Measurements from ENCODE around the gene KCNJ12.
A peak's percentile ranks its signal among the peaks of the same experiment; 100 is the strongest.

KCNJ12 gene

GRCh38 chr17:21457051-21458026 lies 81.2 kb downstream of the KCNJ12 start:
- peak; percentile 95 to 98 (median 97) for TF ChIP-seq CTCF (IDR thresholded peaks at IDR 0.05; ENCODE audit: unreplicated experiment in 3 of 3)
- H3K4me1 Mint-ChIP-seq, result peaks cover 8% of the 10 kb centered on the region
- peak overlapping the region in 1 of 3 experiments; percentile 25 for H3K27ac Mint-ChIP-seq
- H3K36me3 Mint-ChIP-seq (ENCODE audit: low read depth), result no peaks in the 10 kb centered on the region
- peaks cover 48% of the 10 kb centered on the region for H3K27me3 Mint-ChIP-seq (ENCODE audit: low read depth)
- no peak overlapping the region for H3K4me3 Mint-ChIP-seq
- H3K9me3 Mint-ChIP-seq, result no peaks in the 10 kb centered on the region

- Mint-ChIP-seq H3K4me1 (peaks cover 4% of the 10 kb centered on the region), H3K27me3 (ENCODE audit: low read depth) (peaks cover 46% of the 10 kb centered on the region), H3K27ac (no peak overlapping the region), H3K36me3 (ENCODE audit: low read depth) (no peaks in the 10 kb centered on the region), H3K4me3 (peak overlapping the region in 1 of 3 experiments; percentile 34), H3K9me3 (no peaks in the 10 kb centered on the region)
- TF ChIP-seq CTCF (IDR thresholded peaks at IDR 0.05; ENCODE audit: unreplicated experiment in 3 of 3), result no peak
These were observed 81.9 kb downstream of the KCNJ12 start for GRCh38 chr17:21458054-21458453.

GRCh38 chr17:21459536-21459935 lies 83.4 kb downstream of the KCNJ12 start:
- Mint-ChIP-seq H3K4me3 (no peak overlapping the region), H3K27ac (no peak overlapping the region), H3K9me3 (no peaks in the 10 kb centered on the region), H3K36me3 (ENCODE audit: low read depth) (no peaks in the 10 kb centered on the region), H3K27me3 (ENCODE audit: low read depth) (peaks cover 50% of the 10 kb centered on the region), H3K4me1 (peaks cover 14% of the 10 kb centered on the region)
- no peak for TF ChIP-seq CTCF (IDR thresholded peaks at IDR 0.05; ENCODE audit: unreplicated experiment in 3 of 3)

- Mint-ChIP-seq H3K36me3 (ENCODE audit: low read depth) (no peaks in the 10 kb centered on the region), H3K27ac (no peak overlapping the region), H3K4me1 (peaks cover 14% of the 10 kb centered on the region), H3K4me3 (no peak overlapping the region), H3K27me3 (ENCODE audit: low read depth) (peaks cover 47% of the 10 kb centered on the region), H3K9me3 (no peaks in the 10 kb centered on the region)
- TF ChIP-seq CTCF (IDR thresholded peaks at IDR 0.05; ENCODE audit: unreplicated experiment in 3 of 3), result no peak
These were observed 84.2 kb downstream of the KCNJ12 start for GRCh38 chr17:21460358-21460757.

- no peak for TF ChIP-seq CTCF (IDR thresholded peaks at IDR 0.05; ENCODE audit: unreplicated experiment in 3 of 3)
- Mint-ChIP-seq H3K27me3 (ENCODE audit: low read depth) (peaks cover 43% of the 10 kb centered on the region), H3K9me3 (no peaks in the 10 kb centered on the region), H3K4me1 (peaks cover 14% of the 10 kb centered on the region), H3K36me3 (ENCODE audit: low read depth) (no peaks in the 10 kb centered on the region), H3K4me3 (no peak overlapping the region), H3K27ac (no peak overlapping the region)
These were observed 86.1 kb downstream of the KCNJ12 start for GRCh38 chr17:21462237-21462636.
